ENCODE results near the gene AQP12B. TPM values are rescaled to one million over a fixed set of nuclear protein-coding genes. Genes with fewer than 3 reads are reported as not detected.
"Not testable (repeated sequence)": the region's sequence is repeated elsewhere in the genome, so short reads cannot be mapped to it uniquely, and the experiment has no call there.

The AQP12B gene
- total RNA-seq, 1 donor = not detected

DNA sequence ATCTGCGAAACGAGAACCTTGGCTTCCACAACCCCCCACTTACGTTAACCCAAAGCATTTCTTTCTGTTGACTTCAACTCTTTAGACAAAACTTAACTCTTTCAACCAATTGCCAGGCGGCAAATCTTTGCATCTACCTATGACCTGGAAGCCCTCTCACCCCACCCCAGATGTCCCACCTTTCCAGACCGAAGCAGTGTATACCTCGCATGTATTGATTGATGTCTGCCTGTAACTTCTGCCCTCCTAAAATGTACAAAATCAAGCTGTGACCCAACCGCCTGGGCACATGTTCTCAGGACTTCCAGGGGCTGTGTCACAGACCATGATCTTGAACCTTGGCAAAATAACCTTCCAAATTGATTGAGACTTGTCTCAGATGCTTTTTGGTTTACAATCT lies 12.3 kb downstream of the AQP12B start:
- H3K27ac ChIP-seq (ENCODE audit: low read depth, low read length) = no peak overlapping the region
- H3K4me1 ChIP-seq (ENCODE audit: insufficient read depth, low read length) = no peaks in the 10 kb centered on the region
- H3K36me3 ChIP-seq (ENCODE audit: insufficient read depth, low read length) = no peaks in the 10 kb centered on the region
- no peak overlapping the region for H3K4me2 ChIP-seq (ENCODE audit: insufficient read depth, low read length)
- no peak for DNase-seq (ENCODE audit: insufficient read length, low spot score, missing footprints)
- no peak overlapping the region for H2AFZ ChIP-seq (ENCODE audit: low read length)
- no peaks in the 10 kb centered on the region for H4K20me1 ChIP-seq (ENCODE audit: insufficient read depth, low read length)
- TF ChIP-seq, protein P1, sequence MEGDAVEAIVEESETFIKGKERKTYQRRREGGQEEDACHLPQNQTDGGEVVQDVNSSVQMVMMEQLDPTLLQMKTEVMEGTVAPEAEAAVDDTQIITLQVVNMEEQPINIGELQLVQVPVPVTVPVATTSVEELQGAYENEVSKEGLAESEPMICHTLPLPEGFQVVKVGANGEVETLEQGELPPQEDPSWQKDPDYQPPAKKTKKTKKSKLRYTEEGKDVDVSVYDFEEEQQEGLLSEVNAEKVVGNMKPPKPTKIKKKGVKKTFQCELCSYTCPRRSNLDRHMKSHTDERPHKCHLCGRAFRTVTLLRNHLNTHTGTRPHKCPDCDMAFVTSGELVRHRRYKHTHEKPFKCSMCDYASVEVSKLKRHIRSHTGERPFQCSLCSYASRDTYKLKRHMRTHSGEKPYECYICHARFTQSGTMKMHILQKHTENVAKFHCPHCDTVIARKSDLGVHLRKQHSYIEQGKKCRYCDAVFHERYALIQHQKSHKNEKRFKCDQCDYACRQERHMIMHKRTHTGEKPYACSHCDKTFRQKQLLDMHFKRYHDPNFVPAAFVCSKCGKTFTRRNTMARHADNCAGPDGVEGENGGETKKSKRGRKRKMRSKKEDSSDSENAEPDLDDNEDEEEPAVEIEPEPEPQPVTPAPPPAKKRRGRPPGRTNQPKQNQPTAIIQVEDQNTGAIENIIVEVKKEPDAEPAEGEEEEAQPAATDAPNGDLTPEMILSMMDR (IDR thresholded peaks at IDR 0.05; ENCODE audit: extremely low read depth, low read depth, low read length) = no peak
- no peak overlapping the region for H3K4me3 ChIP-seq (ENCODE audit: insufficient read depth, low read length)
- H3K79me2 ChIP-seq (ENCODE audit: insufficient read depth, low read length) = no peaks in the 10 kb centered on the region
- H3K27me3 ChIP-seq (ENCODE audit: insufficient read depth, low read length) = peaks cover 40% of the 10 kb centered on the region
- H3K9me3 ChIP-seq (ENCODE audit: low read depth, low read length) = no peaks in the 10 kb centered on the region

DNA sequence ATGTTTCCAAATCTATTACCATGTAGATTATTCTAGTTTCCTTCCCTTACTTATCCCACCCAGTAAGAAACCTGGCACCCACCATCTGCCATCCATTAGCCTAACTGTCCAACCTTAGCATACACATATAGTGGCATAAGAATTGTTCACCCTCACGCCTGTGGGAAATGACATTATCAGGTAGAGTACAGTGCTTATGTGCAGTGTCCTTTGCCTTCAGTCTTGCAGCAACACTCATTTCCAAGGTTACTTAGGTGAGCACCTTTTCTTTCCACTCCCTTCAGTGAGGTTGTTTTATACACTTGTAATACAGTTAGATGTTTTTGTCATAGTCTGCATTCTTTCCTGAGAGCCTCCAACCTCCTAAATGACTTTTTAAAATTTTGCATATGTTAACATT lies 18.1 kb downstream of the AQP12B start:
- no peaks in the 10 kb centered on the region for H3K79me2 ChIP-seq (ENCODE audit: insufficient read depth, low read length)
- no peak overlapping the region for H2AFZ ChIP-seq (ENCODE audit: low read length)
- H3K36me3 ChIP-seq (ENCODE audit: insufficient read depth, low read length) = no peaks in the 10 kb centered on the region
- H3K4me1 ChIP-seq (ENCODE audit: insufficient read depth, low read length) = no peaks in the 10 kb centered on the region
- no peak overlapping the region for H3K27ac ChIP-seq (ENCODE audit: low read depth, low read length)
- H4K20me1 ChIP-seq (ENCODE audit: insufficient read depth, low read length) = no peaks in the 10 kb centered on the region
- H3K4me2 ChIP-seq (ENCODE audit: insufficient read depth, low read length) = no peak overlapping the region
- peaks cover 3% of the 10 kb centered on the region for H3K9me3 ChIP-seq (ENCODE audit: low read depth, low read length)
- peaks cover 25% of the 10 kb centered on the region for H3K27me3 ChIP-seq (ENCODE audit: insufficient read depth, low read length)
- DNase-seq (ENCODE audit: insufficient read length, low spot score, missing footprints) = no peak
- TF ChIP-seq, protein P1 (IDR thresholded peaks at IDR 0.05; ENCODE audit: extremely low read depth, low read depth, low read length) = no peak
- H3K4me3 ChIP-seq (ENCODE audit: insufficient read depth, low read length) = no peak overlapping the region

DNA sequence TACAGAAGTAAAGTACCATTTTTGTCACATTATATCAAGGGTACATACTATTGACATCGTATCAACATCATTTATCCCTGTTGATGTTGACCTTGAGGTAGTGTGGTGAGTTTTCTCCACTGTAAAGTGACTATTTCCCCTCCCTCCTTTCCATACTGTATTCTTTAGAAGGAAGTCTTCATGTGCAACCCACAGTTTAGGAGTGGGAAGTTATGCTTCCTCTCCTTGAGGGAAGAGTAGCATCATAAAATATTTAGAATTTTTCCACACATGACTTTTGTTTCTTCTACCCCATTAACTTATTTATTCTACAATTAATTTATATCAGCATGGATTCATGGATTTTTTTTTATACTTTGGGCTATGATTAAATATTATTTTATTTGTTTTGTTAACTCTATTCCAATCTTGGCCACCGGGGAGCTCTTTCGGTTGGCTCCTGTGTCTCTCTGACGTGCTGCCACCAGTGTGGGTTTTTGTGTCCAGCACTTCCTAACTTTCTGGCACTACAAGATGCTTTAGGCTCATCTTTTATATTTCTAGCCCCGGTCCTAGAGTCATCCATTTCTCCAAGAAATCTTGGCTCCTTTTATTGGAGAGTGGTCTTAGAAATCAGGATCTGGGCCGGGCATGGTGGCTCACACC lies 19.0 kb downstream of the AQP12B start:
- Histone ChIP-seq H3K36me3 (ENCODE audit: insufficient read depth, low read length) (no peaks in the 10 kb centered on the region), H3K27ac (ENCODE audit: low read depth, low read length) (no peak overlapping the region), H3K4me1 (ENCODE audit: insufficient read depth, low read length) (no peaks in the 10 kb centered on the region), H2AFZ (ENCODE audit: low read length) (no peak overlapping the region), H3K4me2 (ENCODE audit: insufficient read depth, low read length) (no peak overlapping the region), H3K79me2 (ENCODE audit: insufficient read depth, low read length) (no peaks in the 10 kb centered on the region), H3K27me3 (ENCODE audit: insufficient read depth, low read length) (peaks cover 30% of the 10 kb centered on the region), H3K4me3 (ENCODE audit: insufficient read depth, low read length) (no peak overlapping the region), H3K9me3 (ENCODE audit: low read depth, low read length) (peaks cover 3% of the 10 kb centered on the region), H4K20me1 (ENCODE audit: insufficient read depth, low read length) (no peaks in the 10 kb centered on the region)
- DNase-seq (ENCODE audit: insufficient read length, low spot score, missing footprints) = peak; percentile 27
- TF ChIP-seq, protein P1 (IDR thresholded peaks at IDR 0.05; ENCODE audit: extremely low read depth, low read depth, low read length) = peak; percentile 19

DNA sequence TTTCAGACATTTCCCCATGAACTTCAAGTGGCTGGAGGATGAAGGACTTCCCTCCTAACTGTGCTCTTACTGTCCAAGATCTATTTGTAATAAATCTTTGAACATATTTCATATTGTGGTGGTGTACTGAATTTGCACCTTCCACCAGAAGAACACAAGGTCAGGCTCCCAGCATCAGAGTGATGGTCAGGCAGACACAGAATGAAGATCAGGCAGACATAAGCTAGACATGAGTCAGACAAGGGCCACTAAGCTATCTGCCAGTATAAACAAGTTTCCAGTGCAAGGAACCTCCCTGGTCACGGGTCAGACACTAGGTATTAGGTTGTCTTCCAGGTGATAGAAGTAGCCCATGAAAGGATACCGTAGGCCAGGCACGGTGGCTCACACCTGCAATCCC lies 20.0 kb downstream of the AQP12B start:
- H2AFZ ChIP-seq (ENCODE audit: low read length) = no peak overlapping the region
- H3K79me2 ChIP-seq (ENCODE audit: insufficient read depth, low read length) = no peaks in the 10 kb centered on the region
- H4K20me1 ChIP-seq (ENCODE audit: insufficient read depth, low read length) = no peaks in the 10 kb centered on the region
- peaks cover 29% of the 10 kb centered on the region for H3K27me3 ChIP-seq (ENCODE audit: insufficient read depth, low read length)
- TF ChIP-seq, protein P1 (IDR thresholded peaks at IDR 0.05; ENCODE audit: extremely low read depth, low read depth, low read length) = no peak
- no peak overlapping the region for H3K4me2 ChIP-seq (ENCODE audit: insufficient read depth, low read length)
- DNase-seq (ENCODE audit: insufficient read length, low spot score, missing footprints) = no peak
- H3K27ac ChIP-seq (ENCODE audit: low read depth, low read length) = no peak overlapping the region
- no peaks in the 10 kb centered on the region for H3K36me3 ChIP-seq (ENCODE audit: insufficient read depth, low read length)
- peaks cover 3% of the 10 kb centered on the region for H3K9me3 ChIP-seq (ENCODE audit: low read depth, low read length)
- no peak overlapping the region for H3K4me3 ChIP-seq (ENCODE audit: insufficient read depth, low read length)
- no peaks in the 10 kb centered on the region for H3K4me1 ChIP-seq (ENCODE audit: insufficient read depth, low read length)

DNA sequence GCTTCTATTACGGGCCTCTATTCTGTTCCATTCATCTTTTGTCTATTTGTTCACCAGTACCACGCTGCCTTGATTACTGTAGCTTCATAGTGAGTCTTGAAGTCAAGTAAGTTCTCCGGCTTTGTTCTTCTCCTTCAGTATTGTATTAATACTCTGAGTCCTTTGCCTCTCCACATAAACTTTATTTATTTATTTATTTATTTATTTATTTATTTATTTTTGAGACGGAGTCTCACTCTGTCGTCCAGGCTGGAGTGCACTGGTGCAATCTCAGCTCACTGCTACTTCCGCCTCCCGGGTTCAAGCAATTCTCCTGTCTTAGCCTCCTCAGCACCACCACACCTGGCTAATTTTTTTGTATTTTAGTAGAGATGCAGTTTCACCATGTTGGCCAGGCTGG lies 22.8 kb downstream of the AQP12B start:
- not testable (repeated sequence) for H3K4me3 ChIP-seq (ENCODE audit: insufficient read depth, low read length); H2AFZ ChIP-seq (ENCODE audit: low read length); H4K20me1 ChIP-seq (ENCODE audit: insufficient read depth, low read length); H3K4me2 ChIP-seq (ENCODE audit: insufficient read depth, low read length); H3K4me1 ChIP-seq (ENCODE audit: insufficient read depth, low read length); H3K9me3 ChIP-seq (ENCODE audit: low read depth, low read length); DNase-seq (ENCODE audit: insufficient read length, low spot score, missing footprints); H3K79me2 ChIP-seq (ENCODE audit: insufficient read depth, low read length); H3K27ac ChIP-seq (ENCODE audit: low read depth, low read length); H3K36me3 ChIP-seq (ENCODE audit: insufficient read depth, low read length)
- H3K27me3 ChIP-seq (ENCODE audit: insufficient read depth, low read length) = peaks cover 17% of the 10 kb centered on the region

Data from osteoblast (primary cell).